ENCODE results near the gene DYNC1LI1. TPM values are rescaled to one million over a fixed set of nuclear protein-coding genes. Genes with fewer than 3 reads are reported as not detected.
A peak's percentile ranks its signal among the peaks of the same experiment; 100 is the strongest.

DYNC1LI1 gene
- total and polyA plus RNA-seq, 2 donors (not counting 1 experiment from before 2014, with no cell fraction given): 15.0 to 38.8 TPM

DNA sequence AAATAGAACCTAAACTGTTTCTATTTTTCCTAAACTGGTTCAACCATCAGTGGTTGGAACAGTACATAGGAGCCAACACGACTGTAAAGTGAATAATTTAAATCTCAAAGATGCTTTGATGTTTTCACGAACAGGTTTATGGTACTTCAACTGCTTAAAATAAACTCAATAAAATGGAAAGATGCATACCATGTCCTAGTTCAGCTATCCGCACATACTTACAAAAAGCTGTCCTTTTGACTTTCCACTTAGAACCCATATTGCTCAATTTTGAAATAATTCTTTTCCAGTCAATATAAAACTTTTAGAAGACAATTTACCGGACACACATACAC lies 68.9 kb downstream of the DYNC1LI1 start:
- WGBS (ENCODE audit: insufficient coverage): 5% methylated on average over 2 of the region's 4 CpGs
- intact Hi-C loops (cut with micrococcal nuclease): loop anchor here (1.0 to 5.0 kb wide), 5 partner anchors 15 to 184 kb away; partner anchors contain the start of genes CNOT10 and DYNC1LI1
- ChIA-PET CTCF (interaction anchor here (0.7 to 2.4 kb wide), 8 partner anchors 9 to 572 kb away, joined by 3 to 12 read pairs (median 4); no protein-coding TSS in a partner anchor), POLR2A (interaction anchor here (0.6 to 1.3 kb wide), 3 partner anchors 8 to 183 kb away, joined by 3 to 6 read pairs (median 4); partner anchors contain the start of gene CNOT10)
- Histone ChIP-seq H3K27ac (ENCODE audit: low read length in 2 of 2) (peak overlapping the region; percentile 99), H3K27me3 (replicated peaks in 1 of 4; ENCODE audit: control extremely low read depth in 1 of 4, control insufficient read depth in 3 of 4, insufficient read depth in 4 of 4, low read length in 3 of 4) (no peaks in the 10 kb centered on the region), H3K4me2 (replicated peaks; ENCODE audit: low read depth, low read length, poor library complexity, severe bottlenecking) (peak overlapping the region; percentile 79), H3K9me3 (ENCODE audit: control extremely low read depth in 1 of 3, control insufficient read depth in 2 of 3, insufficient read depth in 1 of 3, low read length in 2 of 3) (no peaks in the 10 kb centered on the region), H3K4me3 (ENCODE audit: control extremely low read depth in 1 of 5, extremely low read depth in 1 of 5, insufficient read depth in 1 of 5, low read depth in 2 of 5, low read length in 4 of 5) (peak overlapping the region; percentile 82 to 99 (median 97)), H2AFZ (ENCODE audit: insufficient read depth, low read depth, low read length, poor library complexity, severe bottlenecking) (peak overlapping the region; percentile 80), H3K36me3 (replicated peaks in 1 of 2; ENCODE audit: control extremely low read depth in 1 of 2, control insufficient read depth in 1 of 2, extremely low read depth in 1 of 2, insufficient read depth in 2 of 2, low read length in 1 of 2) (peaks cover 0 to under 1% of the 10 kb centered on the region in 2 experiments), H3K9ac (ENCODE audit: low read length) (peak overlapping the region; percentile 99), H3K4me1 (ENCODE audit: control insufficient read depth in 2 of 2, insufficient read depth in 2 of 2, low read length in 2 of 2) (peaks cover 26 to 29% of the 10 kb centered on the region in 2 donors), H3K79me2 (ENCODE audit: control insufficient read depth, insufficient read depth, low read length) (peaks cover 72% of the 10 kb centered on the region), H4K20me1 (ENCODE audit: control insufficient read depth, insufficient read depth, low read length, poor library complexity, severe bottlenecking) (no peaks in the 10 kb centered on the region)
- ATAC-seq (ENCODE audit: low read depth) (no peak), DNase-seq (no peak)
- H3K27me3 Mint-ChIP-seq: no peaks in the 10 kb centered on the region
- H3K4me3 Mint-ChIP-seq: peak overlapping the region; percentile 90
- no peaks in the 10 kb centered on the region for H3K9me3 Mint-ChIP-seq (ENCODE audit: insufficient read depth)
- H3K27ac Mint-ChIP-seq: peak overlapping the region; percentile 93
- no peak for TF ChIP-seq EZH2 (IDR thresholded peaks at IDR 0.05; ENCODE audit: borderline replicate concordance, insufficient read depth, low read depth, low read length, poor library complexity, severe bottlenecking)
- TF ChIP-seq, protein P1, sequence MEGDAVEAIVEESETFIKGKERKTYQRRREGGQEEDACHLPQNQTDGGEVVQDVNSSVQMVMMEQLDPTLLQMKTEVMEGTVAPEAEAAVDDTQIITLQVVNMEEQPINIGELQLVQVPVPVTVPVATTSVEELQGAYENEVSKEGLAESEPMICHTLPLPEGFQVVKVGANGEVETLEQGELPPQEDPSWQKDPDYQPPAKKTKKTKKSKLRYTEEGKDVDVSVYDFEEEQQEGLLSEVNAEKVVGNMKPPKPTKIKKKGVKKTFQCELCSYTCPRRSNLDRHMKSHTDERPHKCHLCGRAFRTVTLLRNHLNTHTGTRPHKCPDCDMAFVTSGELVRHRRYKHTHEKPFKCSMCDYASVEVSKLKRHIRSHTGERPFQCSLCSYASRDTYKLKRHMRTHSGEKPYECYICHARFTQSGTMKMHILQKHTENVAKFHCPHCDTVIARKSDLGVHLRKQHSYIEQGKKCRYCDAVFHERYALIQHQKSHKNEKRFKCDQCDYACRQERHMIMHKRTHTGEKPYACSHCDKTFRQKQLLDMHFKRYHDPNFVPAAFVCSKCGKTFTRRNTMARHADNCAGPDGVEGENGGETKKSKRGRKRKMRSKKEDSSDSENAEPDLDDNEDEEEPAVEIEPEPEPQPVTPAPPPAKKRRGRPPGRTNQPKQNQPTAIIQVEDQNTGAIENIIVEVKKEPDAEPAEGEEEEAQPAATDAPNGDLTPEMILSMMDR (IDR thresholded peaks at IDR 0.05): no peak
- H3K4me1 Mint-ChIP-seq: peaks cover 38% of the 10 kb centered on the region

All from B cell (primary cell).